ENCODE data around the gene NCKIPSD.
"Not testable (repeated sequence)": the region's sequence is repeated elsewhere in the genome, so short reads cannot be mapped to it uniquely, and the experiment has no call there.

Gene NCKIPSD

DNA sequence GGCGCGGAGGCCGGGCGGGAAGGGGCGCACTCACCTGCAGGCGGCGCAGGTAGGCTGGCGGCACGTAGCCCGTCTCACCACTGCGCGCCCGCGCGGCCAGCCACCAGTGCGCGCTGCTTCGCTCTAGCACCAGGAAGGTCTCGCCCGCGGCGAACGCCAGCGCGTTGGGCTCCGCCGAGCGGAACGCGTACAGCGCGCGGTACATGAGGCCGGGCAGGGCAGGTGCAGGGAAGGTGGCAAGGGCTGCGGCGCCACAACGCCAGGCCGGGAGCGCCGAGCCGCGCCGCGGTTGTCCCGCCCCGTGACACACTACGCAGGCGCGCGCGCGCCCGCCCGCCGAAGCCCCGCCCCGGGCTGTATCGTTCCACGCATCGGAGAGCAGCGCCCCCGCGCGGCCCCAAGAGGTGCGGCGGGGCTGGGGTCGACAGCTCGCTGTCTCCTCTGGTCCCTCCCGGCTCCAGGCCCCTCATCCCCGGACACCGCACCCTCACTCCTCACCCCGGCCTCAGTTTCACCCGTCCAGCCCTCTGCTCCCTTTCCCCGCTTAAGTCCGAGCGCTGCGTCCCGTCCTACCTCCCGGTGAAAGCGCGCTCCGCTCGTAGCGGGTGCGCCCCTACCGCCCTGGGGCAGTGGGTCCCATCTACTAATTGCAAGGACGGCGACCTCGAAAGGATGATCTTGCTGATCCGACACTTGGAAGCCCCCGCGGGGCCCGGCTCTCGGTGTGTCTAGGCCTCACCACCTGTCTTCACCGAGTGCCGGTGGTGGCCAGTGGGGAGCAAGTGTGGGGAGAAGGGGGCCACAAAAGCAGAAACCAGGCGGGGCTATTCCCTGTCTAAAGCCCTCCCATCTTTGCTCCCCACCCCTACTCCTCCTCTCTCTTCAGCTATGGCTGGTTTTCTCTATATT, at the start of gene NCKIPSD:
NCKIPSD (minus strand) TSS at position 313 of the 909 bp plus-strand sequence; CDS start at position 205, 108 bp downstream.
- Histone ChIP-seq H3K36me3 (ENCODE audit: low read depth) (peaks cover 65% of the 10 kb centered on the region), H3K4me1 (ENCODE audit: insufficient read depth, poor library complexity, severe bottlenecking) (peaks cover 17% of the 10 kb centered on the region), H3K9me3 (ENCODE audit: severe bottlenecking) (no peaks in the 10 kb centered on the region), H3K27ac (ENCODE audit: poor library complexity, severe bottlenecking) (peak within 1 kb of the TSS; percentile 70), H3K27me3 (ENCODE audit: insufficient read depth, poor library complexity, severe bottlenecking) (no peaks in the 10 kb centered on the region), H3K4me3 (ENCODE audit: severe bottlenecking) (peak within 1 kb of the TSS; percentile 100)
- peak; percentile 95 for TF ChIP-seq CTCF (IDR thresholded peaks at IDR 0.05; ENCODE audit: poor library complexity, severe bottlenecking)
- ATAC-seq (ENCODE audit: low read depth) (peak; percentile 72), DNase-seq (ENCODE audit: low spot score) (peak; percentile 81)

DNA sequence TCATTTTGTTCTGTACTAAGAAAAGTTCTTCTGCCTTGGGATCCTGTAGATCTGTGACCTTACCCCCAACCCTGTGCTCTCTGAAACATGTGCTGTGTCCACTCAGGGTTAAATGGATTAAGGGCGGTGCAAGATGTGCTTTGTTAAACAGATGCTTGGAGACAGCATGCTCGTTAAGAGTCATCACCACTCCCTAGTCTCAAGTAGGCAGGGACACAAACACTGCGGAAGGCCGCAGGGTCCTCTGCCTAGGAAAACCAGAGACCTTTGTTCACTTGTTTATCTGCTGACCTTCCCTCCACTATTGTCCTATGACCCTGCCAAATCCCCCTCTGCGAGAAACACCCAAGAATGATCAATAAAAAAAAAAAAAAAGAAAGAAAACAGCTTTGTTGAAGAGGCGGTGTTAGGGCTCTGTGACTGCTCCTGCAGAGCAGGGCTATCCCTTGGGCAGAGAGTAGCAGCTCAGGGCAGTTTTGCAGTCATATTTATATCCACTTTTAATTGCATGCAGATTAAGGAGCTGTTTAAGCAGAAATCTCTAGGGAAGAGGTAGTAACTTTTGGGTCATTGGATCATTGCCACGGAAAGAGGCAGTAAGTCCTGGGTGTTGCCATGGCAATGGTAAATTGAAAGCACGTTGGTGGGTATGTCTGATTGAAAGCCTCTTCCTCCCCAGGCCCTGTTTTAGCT, 49.5 kb upstream of the NCKIPSD start:
- not testable (repeated sequence) for H3K27me3 ChIP-seq (ENCODE audit: insufficient read depth, poor library complexity, severe bottlenecking); DNase-seq (ENCODE audit: low spot score); H3K4me1 ChIP-seq (ENCODE audit: insufficient read depth, poor library complexity, severe bottlenecking); ATAC-seq (ENCODE audit: low read depth); H3K36me3 ChIP-seq (ENCODE audit: low read depth); H3K27ac ChIP-seq (ENCODE audit: poor library complexity, severe bottlenecking); H3K9me3 ChIP-seq (ENCODE audit: severe bottlenecking); H3K4me3 ChIP-seq (ENCODE audit: severe bottlenecking)

- H3K36me3 ChIP-seq (ENCODE audit: low read depth); H3K9me3 ChIP-seq (ENCODE audit: severe bottlenecking); ATAC-seq (ENCODE audit: low read depth); H3K27ac ChIP-seq (ENCODE audit: poor library complexity, severe bottlenecking); H3K4me1 ChIP-seq (ENCODE audit: insufficient read depth, poor library complexity, severe bottlenecking); H3K4me3 ChIP-seq (ENCODE audit: severe bottlenecking); H3K27me3 ChIP-seq (ENCODE audit: insufficient read depth, poor library complexity, severe bottlenecking); DNase-seq (ENCODE audit: low spot score): not testable (repeated sequence)
Observed at GRCh38 chr3:48734541-48734940, 48.8 kb upstream of the NCKIPSD start.

GRCh38 chr3:48733752-48734518, 48.2 kb upstream of the NCKIPSD start:
- ATAC-seq (ENCODE audit: low read depth); DNase-seq (ENCODE audit: low spot score); H3K4me3 ChIP-seq (ENCODE audit: severe bottlenecking); H3K27ac ChIP-seq (ENCODE audit: poor library complexity, severe bottlenecking); H3K9me3 ChIP-seq (ENCODE audit: severe bottlenecking); H3K4me1 ChIP-seq (ENCODE audit: insufficient read depth, poor library complexity, severe bottlenecking); H3K27me3 ChIP-seq (ENCODE audit: insufficient read depth, poor library complexity, severe bottlenecking); H3K36me3 ChIP-seq (ENCODE audit: low read depth): not testable (repeated sequence)

- Histone ChIP-seq H3K27ac (ENCODE audit: poor library complexity, severe bottlenecking) (no peak overlapping the region), H3K4me3 (ENCODE audit: severe bottlenecking) (no peak overlapping the region), H3K36me3 (ENCODE audit: low read depth) (no peaks in the 10 kb centered on the region), H3K27me3 (ENCODE audit: insufficient read depth, poor library complexity, severe bottlenecking) (no peaks in the 10 kb centered on the region), H3K4me1 (ENCODE audit: insufficient read depth, poor library complexity, severe bottlenecking) (no peaks in the 10 kb centered on the region), H3K9me3 (ENCODE audit: severe bottlenecking) (no peaks in the 10 kb centered on the region)
- no peak for TF ChIP-seq CTCF (IDR thresholded peaks at IDR 0.05; ENCODE audit: poor library complexity, severe bottlenecking)
- no peak for DNase-seq (ENCODE audit: low spot score)
- ATAC-seq (ENCODE audit: low read depth) = no peak
Observed at GRCh38 chr3:48727511-48727910, 41.8 kb upstream of the NCKIPSD start.

DNA sequence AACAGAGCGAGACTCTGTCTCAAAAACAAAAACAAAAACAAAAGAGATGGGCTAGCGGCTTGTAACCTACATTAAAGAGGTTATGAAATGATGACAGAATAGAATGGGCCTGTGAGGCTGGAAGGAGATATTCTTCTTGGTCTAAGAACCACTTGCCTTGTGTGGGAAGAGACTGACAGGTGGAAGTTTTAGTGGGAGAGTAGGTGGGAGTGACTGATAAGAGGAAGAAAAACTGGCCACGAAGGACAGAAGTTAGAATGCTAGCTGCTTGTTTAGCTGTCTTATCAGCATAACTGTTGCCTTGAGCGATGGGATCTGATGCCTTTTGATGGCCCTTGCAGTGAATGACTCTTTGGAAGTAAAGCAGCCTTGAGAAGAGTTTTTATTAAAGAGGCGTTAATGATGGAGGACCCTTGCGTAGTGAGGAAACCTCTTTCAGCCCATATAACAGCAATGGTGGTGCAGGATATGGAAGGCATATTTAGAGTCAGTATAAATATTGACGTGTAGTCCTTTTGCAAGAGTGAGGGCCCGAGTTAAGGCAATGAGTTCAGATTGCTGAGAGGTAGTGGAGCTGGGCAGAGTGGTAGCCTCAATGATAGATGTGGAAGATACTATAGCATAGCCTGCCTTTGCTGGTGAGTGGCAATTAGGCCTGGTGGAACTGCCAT, 39.6 kb upstream of the NCKIPSD start:
- H3K4me3 ChIP-seq (ENCODE audit: severe bottlenecking); H3K4me1 ChIP-seq (ENCODE audit: insufficient read depth, poor library complexity, severe bottlenecking); ATAC-seq (ENCODE audit: low read depth): not testable (repeated sequence)

More for the DNA sequence above, 39.6 kb upstream of the NCKIPSD start:
- not testable (repeated sequence) for DNase-seq (ENCODE audit: low spot score); H3K27me3 ChIP-seq (ENCODE audit: insufficient read depth, poor library complexity, severe bottlenecking); H3K27ac ChIP-seq (ENCODE audit: poor library complexity, severe bottlenecking); H3K9me3 ChIP-seq (ENCODE audit: severe bottlenecking); H3K36me3 ChIP-seq (ENCODE audit: low read depth)

Data from RWPE2 (cell line).